Measurements from ENCODE around the gene EHBP1.
"Not testable (repeated sequence)": the region's sequence is repeated elsewhere in the genome, so short reads cannot be mapped to it uniquely, and the experiment has no call there.

The EHBP1 gene

DNA sequence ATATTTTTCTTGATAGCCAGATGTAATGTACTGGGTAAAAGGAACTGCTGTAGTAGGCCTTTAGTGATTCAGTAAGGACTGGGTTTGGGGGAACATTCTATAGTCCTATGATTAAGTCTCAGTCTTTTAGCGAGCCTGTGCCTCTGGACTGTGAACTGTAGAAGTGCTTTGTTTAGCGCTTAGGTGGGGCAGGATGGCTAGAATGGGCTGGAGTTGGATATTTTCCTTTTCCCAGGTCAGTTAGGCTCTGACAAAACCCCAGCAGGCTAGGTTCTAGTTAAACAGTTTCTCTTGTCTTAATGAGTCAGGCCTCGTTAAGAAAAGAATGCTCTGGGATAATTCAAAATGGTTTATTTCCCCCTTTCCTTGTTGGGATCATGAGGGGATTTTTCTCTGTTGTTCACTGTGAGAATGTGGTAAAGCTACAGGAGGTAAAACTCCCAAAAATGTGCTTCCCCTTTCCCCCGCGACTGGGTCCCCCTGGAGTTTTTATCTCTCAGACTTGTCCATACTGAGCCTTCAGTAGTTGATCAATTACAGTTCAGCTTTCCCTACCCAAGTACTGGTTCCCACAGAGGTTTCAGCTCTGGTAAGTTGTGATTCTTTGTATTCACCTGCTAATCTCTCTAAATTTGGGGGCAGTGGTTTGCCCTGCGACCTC lies 31.5 kb downstream of the EHBP1 start:
- no peak for DNase-seq (ENCODE audit: low spot score)

DNA sequence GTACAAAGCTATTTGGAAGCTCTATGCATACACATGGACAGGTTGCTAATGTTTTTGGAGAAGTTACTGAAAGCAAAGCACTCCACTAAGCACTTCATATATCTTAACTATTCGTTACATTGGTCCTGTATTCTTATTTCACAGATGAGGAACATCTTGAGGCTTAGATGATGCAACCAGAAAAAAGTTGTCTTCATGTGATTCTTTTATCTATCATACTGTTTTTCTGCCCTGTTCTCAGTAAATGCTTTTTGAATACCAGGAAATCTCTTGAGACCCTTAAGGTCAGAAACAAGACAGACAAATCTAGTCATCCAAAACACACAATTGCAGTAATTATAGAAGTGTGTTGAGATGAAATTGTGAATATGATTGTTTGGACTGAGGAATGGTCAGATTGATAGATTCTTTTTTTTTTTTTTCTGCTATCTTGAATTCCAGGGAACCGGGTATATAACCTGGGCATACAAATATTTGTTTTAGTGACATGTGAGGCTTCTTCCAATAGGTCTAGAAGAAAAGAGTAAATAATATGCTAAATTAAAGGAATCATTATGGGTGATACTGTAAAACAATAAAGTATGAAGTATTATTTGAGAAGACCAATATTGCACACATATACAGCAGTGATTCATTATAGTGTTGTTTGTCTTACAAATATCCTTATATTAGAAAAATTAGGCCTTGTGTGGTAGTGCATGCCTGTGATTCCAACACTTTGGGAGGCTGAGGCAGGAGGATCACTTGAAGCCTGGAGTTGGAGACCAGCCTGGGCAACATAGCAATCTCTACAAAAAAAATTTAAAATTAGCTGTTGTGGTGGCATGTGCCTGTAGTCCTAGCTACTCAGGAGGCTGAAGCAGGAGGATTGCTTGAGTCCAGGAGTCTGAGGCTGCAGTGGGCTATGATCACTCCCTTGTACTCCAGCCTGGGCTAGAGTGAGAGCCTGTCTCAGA lies 33.7 kb downstream of the EHBP1 start:
- DNase-seq (ENCODE audit: low spot score) = no peak

DNA sequence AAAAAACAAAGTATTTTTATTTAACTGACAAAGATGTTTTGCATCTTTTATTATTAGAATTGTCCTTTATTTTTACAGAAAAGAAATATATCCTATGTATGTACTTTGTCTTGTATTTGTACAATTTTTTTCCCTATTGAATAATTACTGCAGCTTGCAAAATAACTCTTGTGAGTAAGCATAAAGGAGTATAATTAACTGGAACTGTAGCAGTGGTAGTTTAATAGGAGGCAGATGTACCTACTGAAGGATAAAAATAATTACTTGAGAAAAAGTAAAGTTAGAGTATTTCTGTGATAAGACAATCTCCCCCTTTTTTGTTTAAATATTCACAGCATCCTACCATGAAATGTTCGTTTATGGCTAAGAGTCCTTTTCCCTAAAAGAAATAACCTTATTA lies 34.7 kb downstream of the EHBP1 start:
- DNase-seq (ENCODE audit: low spot score) = no peak

DNA sequence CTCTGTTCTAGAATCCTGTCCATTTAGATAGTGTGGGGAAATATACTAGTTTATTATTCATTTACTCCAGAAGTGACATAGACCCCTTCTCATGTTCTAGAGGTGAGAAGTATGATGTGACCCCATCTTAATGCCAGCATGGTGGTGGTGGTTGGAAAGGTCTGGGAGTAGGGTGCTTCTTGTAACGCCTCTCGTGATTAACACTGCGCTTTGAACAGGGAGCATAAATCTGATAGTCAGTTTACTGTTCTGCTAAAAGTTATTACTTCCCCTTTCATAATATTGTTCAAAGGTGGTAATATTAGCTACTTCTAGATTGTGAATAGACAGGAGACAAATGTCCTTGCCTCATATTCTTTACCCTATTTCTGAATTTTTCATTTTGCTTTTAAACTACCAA lies 35.6 kb downstream of the EHBP1 start:
- DNase-seq (ENCODE audit: low spot score) = no peak

GRCh38 chr2:62741954-62742722 lies 36.6 kb downstream of the EHBP1 start:
- no peak for DNase-seq (ENCODE audit: low spot score)

GRCh38 chr2:62743506-62743905 lies 38.0 kb downstream of the EHBP1 start:
- DNase-seq (ENCODE audit: low spot score) = no peak

DNA sequence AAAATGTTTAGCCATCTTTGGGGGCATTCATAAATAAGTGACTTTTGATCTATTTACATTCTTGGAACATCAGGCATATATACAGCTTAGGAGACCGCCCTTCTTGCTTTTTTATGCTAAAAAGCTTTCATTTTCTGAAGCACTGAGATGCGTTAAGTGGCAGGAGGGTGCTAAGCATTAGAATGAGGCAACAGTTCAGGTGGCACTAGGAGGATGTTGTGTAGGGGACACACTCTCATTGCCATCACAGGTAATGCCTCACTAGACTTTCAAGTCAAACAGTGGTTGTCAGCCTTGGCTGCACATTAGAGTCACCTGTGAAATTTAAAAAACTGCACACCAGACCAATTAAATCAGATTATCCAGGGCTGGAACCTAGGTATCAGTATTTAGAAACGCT lies 39.1 kb downstream of the EHBP1 start:
- DNase-seq (ENCODE audit: low spot score) = no peak

GRCh38 chr2:62745891-62746481 lies 40.5 kb downstream of the EHBP1 start:
- no peak for DNase-seq (ENCODE audit: low spot score)

- no peak for DNase-seq (ENCODE audit: low spot score)
Measured at GRCh38 chr2:62747169-62747568, 41.7 kb downstream of the EHBP1 start.

- DNase-seq (ENCODE audit: low spot score) = no peak
Measured at GRCh38 chr2:62747876-62748275, 42.4 kb downstream of the EHBP1 start.

GRCh38 chr2:62749111-62749510 lies 43.6 kb downstream of the EHBP1 start:
- not testable (repeated sequence) for DNase-seq (ENCODE audit: low spot score)

- DNase-seq (ENCODE audit: low spot score) = no peak
Measured at GRCh38 chr2:62757029-62757428, 51.5 kb downstream of the EHBP1 start.

- no peak for DNase-seq (ENCODE audit: low spot score)
Measured at GRCh38 chr2:62760026-62760425, 54.5 kb downstream of the EHBP1 start.

DNA sequence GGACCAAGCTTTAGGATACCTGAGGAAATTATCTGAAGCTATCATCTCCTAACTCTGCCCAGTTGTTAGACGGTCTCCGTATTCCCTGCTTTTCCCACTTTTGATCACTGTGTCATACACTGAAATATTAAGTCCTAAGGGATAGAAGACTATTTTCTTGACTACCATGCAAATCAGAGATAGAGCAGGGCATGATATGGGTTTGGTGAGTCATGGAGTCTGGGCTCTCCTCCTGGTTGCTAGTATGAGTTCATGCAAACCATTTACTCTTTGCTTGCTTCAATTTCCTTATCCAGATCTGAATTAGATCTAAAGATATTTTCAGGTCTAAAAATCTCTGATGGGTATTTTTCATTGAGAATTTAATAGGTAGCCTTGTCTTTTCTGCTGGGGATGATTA lies 55.0 kb downstream of the EHBP1 start:
- no peak for DNase-seq (ENCODE audit: low spot score)

DNA sequence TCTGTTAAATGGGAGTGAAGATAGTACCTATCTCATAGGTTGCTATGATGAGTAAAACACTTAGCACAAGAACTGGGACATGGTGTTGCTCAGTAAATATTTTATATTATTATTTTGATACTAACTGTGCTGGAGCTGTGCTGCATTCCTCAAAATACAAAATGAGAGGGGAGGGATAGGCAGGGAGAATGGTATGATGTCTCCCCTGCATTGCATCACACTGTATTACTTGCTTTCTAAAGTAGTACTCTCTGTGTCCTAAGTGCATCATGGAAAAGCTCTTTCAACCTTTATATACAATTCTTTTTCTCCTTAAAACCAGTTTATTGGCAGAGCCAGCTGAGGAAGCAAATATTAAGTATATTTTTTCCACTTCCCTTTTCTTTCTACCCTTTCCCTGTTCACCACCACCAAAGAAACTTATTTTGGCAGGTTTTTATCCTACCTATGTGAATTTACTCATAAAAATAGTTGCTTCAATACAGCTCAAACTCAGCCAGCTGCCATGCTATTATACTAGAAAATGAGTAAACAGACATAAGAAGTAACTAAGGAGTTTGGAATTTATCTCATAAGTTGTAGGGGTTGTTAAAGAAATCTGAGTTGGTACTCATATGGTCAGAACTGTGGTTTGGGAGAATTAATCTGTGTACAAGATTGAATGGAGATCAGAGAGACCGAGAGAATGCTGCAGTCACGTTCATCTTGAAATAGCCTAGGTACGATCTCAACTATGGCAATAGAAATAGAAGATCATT lies 60.3 kb downstream of the EHBP1 start:
- DNase-seq (ENCODE audit: low spot score) = no peak

DNA sequence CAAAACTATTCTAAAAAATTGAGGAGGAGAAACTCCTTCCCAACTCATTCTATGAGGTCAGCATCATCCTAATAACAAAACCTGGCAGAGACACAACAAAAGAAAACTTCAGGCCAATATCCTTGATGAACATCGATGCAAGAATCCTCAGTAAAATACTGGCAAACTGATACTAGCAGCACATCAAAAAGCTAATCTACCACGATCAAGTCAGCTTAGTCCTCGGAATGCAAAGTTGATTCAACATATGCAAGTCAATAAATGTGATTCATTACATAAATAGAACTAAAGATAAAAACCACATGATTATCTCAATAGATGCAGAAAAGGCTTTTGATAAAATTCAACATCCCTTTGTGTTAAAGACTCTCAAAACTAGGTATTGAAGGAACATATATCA lies 63.1 kb downstream of the EHBP1 start:
- DNase-seq (ENCODE audit: low spot score) = no peak

DNA sequence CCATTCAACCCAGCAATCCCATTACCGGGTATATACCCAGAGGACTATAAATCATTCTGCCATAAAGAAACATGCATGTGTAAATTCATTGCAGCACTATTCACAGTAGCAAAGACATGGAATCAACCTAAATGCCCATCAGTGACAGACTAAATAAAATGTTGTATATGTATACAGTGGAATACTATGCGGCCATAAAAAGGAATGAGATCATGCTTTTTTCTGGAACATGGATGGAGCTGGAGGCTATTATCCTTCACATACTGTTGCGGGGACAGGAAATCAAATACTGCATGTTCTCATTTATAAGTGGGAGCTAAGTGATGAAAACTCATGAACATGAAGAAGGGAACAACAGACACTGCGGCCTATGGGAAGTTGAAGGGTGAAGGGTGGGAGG lies 65.1 kb downstream of the EHBP1 start:
- DNase-seq (ENCODE audit: low spot score) = no peak

DNA sequence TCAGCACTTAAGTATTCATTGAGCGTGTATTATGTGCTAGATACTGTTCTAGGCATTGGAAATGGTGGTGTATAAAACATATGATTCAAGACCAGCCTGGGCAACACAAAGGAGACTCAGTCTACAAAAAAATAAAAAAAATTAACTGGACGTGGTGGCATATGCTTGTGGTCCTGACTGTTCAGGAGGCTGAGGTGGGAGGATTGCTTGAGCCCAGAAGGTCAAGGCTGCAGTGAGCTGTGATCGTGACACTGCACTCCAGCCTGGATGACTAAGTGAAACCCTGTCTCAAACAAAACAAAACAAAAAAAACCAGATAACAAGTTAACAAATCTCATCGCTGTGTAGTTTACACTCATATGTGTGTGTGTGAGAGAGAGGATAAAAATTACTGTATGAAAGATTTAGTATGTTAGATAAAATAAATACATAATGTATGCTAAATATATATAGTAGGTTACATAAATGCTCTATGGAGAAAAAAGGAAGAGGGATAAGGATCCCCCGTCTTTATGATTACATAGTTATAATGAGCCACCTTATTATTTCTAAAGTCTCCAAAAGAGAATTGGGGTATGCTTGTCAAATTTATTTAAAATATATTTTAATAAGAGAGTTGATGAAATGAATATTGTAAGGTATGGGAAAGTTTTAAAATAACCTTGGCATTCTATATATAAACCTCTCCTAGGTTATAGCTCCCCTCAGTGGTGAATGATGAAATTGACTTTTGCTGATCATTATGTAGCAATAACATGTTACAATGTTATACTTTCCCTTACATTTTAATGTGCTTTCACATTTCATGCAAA lies 69.2 kb downstream of the EHBP1 start:
- peak; percentile 55 for DNase-seq (ENCODE audit: low spot score)

- no peak for DNase-seq (ENCODE audit: low spot score)
Measured at GRCh38 chr2:62775367-62775668, 69.8 kb downstream of the EHBP1 start.

DNA sequence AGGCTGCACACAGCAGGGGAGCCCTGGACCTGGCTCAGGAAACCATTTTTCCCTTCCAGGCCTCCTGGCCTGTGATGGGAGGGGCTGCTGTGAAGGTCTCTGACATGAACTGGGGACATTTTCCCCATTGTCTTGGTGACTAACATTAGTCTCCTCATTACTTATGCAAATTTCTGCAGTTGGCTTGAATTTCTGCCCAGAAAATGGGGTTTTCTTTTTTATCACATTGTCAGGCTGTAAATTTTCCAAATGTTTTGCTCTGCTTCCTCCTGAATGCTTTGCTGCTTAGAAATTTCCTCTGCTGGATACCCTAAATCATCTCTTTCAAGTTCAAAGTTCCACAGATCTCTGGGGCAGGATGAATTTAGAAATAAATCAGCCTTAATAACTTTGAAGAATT lies 78.2 kb downstream of the EHBP1 start:
- DNase-seq (ENCODE audit: low spot score) = no peak

DNA sequence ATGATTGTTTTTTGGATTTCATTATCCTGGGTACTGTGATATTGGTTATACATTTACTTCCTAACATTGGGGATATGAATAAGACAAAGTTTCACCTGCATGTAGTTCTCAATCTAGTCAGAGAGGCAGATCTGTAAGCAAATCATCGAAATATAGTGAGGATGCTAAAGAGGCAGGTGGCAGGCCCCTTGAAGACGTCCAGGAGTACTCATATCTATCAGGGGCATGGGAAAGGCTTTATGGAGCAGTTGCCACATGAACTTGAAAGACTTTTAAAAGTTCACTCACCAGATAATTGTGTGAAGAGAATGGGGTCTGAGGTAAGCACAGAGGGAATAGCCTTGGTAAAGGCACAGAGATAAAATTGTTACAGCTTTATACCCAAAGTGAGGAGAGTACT lies 78.8 kb downstream of the EHBP1 start:
- DNase-seq (ENCODE audit: low spot score) = no peak
